ENCODE data around the gene CFAP299. TPM values are rescaled to one million over a fixed set of nuclear protein-coding genes. Genes with fewer than 3 reads are reported as not detected.

Gene CFAP299
- total RNA-seq, 1 donor from 2014 or later: 5.1 TPM

- ATAC-seq: no peak
- TF ChIP-seq CTCF (IDR thresholded peaks at IDR 0.05): no peak
Observed at GRCh38 chr4:80803337-80803736, 467.8 kb downstream of the CFAP299 start.

GRCh38 chr4:80806472-80806871 is 470.9 kb downstream of the CFAP299 start:
- no peaks in the 10 kb centered on the region for H3K27me3 ChIP-seq (ENCODE audit: low read depth)
- intact Hi-C loops (cut with DNase I): no loop called here
- ATAC-seq (no peak), DNase-seq (no peak)
- no peaks in the 10 kb centered on the region for H3K9me3 ChIP-seq
- no peak overlapping the region for H3K27ac ChIP-seq
- H3K36me3 ChIP-seq: no peaks in the 10 kb centered on the region
- H3K4me1 ChIP-seq: no peaks in the 10 kb centered on the region
- no peak for TF ChIP-seq CTCF (IDR thresholded peaks at IDR 0.05)
- H3K4me3 ChIP-seq: no peak overlapping the region

More at GRCh38 chr4:80803337-80803736, 467.8 kb downstream of the CFAP299 start:
- no peak for DNase-seq
- H3K27ac ChIP-seq: no peak overlapping the region
- no peaks in the 10 kb centered on the region for H3K9me3 ChIP-seq
- H3K27me3 ChIP-seq (ENCODE audit: low read depth): no peaks in the 10 kb centered on the region
- no peaks in the 10 kb centered on the region for H3K36me3 ChIP-seq
- H3K4me1 ChIP-seq: no peaks in the 10 kb centered on the region
- intact Hi-C loops (cut with DNase I): no loop called here
- H3K4me3 ChIP-seq: no peak overlapping the region

GRCh38 chr4:80809039-80809729 is 473.7 kb downstream of the CFAP299 start:
- intact Hi-C loops (cut with DNase I): no loop called here
- ATAC-seq: no peak
- H3K36me3 ChIP-seq: no peaks in the 10 kb centered on the region
- H3K4me1 ChIP-seq: no peaks in the 10 kb centered on the region
- H3K9me3 ChIP-seq: no peaks in the 10 kb centered on the region
- no peak overlapping the region for H3K4me3 ChIP-seq
- DNase-seq: no peak
- H3K27me3 ChIP-seq (ENCODE audit: low read depth): no peaks in the 10 kb centered on the region
- H3K27ac ChIP-seq: no peak overlapping the region
- no peak for TF ChIP-seq CTCF (IDR thresholded peaks at IDR 0.05)

GRCh38 chr4:80811406-80811805 is 475.9 kb downstream of the CFAP299 start:
- no peak for ATAC-seq
- no peak for TF ChIP-seq CTCF (IDR thresholded peaks at IDR 0.05)
- H3K4me3 ChIP-seq: no peak overlapping the region
- intact Hi-C loops (cut with DNase I): no loop called here
- no peaks in the 10 kb centered on the region for H3K9me3 ChIP-seq
- DNase-seq: no peak
- no peaks in the 10 kb centered on the region for H3K27me3 ChIP-seq (ENCODE audit: low read depth)
- H3K27ac ChIP-seq: no peak overlapping the region
- H3K36me3 ChIP-seq: no peaks in the 10 kb centered on the region
- H3K4me1 ChIP-seq: no peaks in the 10 kb centered on the region

- no peak overlapping the region for H3K27ac ChIP-seq
- ATAC-seq: peak; percentile 48 to 59
- H3K27me3 ChIP-seq (ENCODE audit: low read depth): no peaks in the 10 kb centered on the region
- intact Hi-C loops (cut with DNase I): no loop called here
- H3K4me3 ChIP-seq: no peak overlapping the region
- DNase-seq: no peak
- no peaks in the 10 kb centered on the region for H3K9me3 ChIP-seq
- no peak for TF ChIP-seq CTCF (IDR thresholded peaks at IDR 0.05)
- no peaks in the 10 kb centered on the region for H3K4me1 ChIP-seq
- no peaks in the 10 kb centered on the region for H3K36me3 ChIP-seq
Observed at GRCh38 chr4:80812145-80812544, 476.6 kb downstream of the CFAP299 start.
